K562 (cell line): ENCODE data around the gene SCAP. TPM values are rescaled to one million over a fixed set of nuclear protein-coding genes. Genes with fewer than 3 reads are reported as not detected.
A peak's percentile ranks its signal among the peaks of the same experiment; 100 is the strongest.

Experiments used
- KLF6 ChIP-seq: fragments of 250-450 bp; sonication (Bioruptor Pico); IDR thresholded peaks from 2 replicates; pipeline ENCODE4 v1.4.0; 2020; ENCODE audit warnings: mild to moderate bottlenecking, moderate library complexity, borderline replicate concordance
- MCM7 ChIP-seq, 2 experiments: fragments of 450-650 bp; IDR thresholded peaks; 2 replicates each; pipeline ENCODE4 v1.6.1; 2016 to 2018
- PTTG1 ChIP-seq: fragments of 450-650 bp; IDR thresholded peaks from 2 replicates; pipeline ENCODE4 v1.6.1; 2016; ENCODE audit warnings: low read depth, mild to moderate bottlenecking, missing genetic modification characterization, missing compliant biosample characterization
- SIX5 ChIP-seq, 2 experiments: IDR thresholded peaks; 2 replicates each; pipeline ENCODE4 v1.6.1; 2011; ENCODE audit warnings: low read length in 2 of 2, borderline replicate concordance in 1 of 2, low read depth in 1 of 2, mild to moderate bottlenecking in 1 of 2, moderate library complexity in 1 of 2; ENCODE audit not compliant: insufficient read depth in 1 of 2
- TSC22D4 ChIP-seq: fragments of 450-650 bp; IDR thresholded peaks from 2 replicates; pipeline ENCODE4 v1.6.1; 2016; ENCODE audit warnings: missing genetic modification characterization, missing biosample characterization, control low read depth
- ZNF717 ChIP-seq: fragments of 250-450 bp; sonication (Bioruptor Pico); IDR thresholded peaks from 2 replicates; pipeline ENCODE4 v1.5.0; 2021
- polyA plus RNA-seq, 8 experiments: library from polyadenylated mRNA; depleted of rRNA in 4 of 8; stranded (reverse) in 5 of 8; unstranded in 3 of 8; fragments of >200 nt; fragmentation: Nextera tagmentation in 2 of 8; fragmentation: Illumina TruSeq in 1 of 8; extraction: Ambion mirVana in 2 of 8; extraction: Trizol in 1 of 8; gene quantifications; 2 replicates each; pipeline versions ENCODE4 v1.2.1 to v1.2.3, GENCODE V29; 2011 to 2014; ENCODE audit warnings: inconsistent platforms in 1 of 8, missing spikeins in 1 of 8
- total RNA-seq, 7 experiments: library from RNA; depleted of rRNA in 6 of 7; stranded (reverse); fragments of >200 nt in 6 of 7; fragmentation: Illumina TruSeq in 2 of 7; extraction: Trizol in 2 of 7; gene quantifications; 2 replicates each; pipeline versions ENCODE4 v1.2.1 to v1.2.3, GENCODE V29; 2011 to 2021; ENCODE audit warnings: low replicate concordance in 1 of 7
- TF ChIP-seq, protein P1 (sequence below): sonication (generic); formaldehyde crosslinking; IDR thresholded peaks from 2 replicates; pipeline ENCODE4 v1.8.1; 2022; ENCODE audit warnings: missing genetic modification reagents
- TF ChIP-seq, protein P2 (sequence below): sonication (generic); formaldehyde crosslinking; IDR thresholded peaks from 2 replicates; pipeline ENCODE4 v1.8.0; 2022; ENCODE audit warnings: missing genetic modification reagents, mild to moderate bottlenecking, borderline replicate concordance

Gene SCAP
- total and polyA plus RNA-seq, 9 of the 15 experiments (the other 6 are each of a cell fraction or from before 2014, with no cell fraction given), result 2.6 to 104 (median 37.8) TPM

DNA sequence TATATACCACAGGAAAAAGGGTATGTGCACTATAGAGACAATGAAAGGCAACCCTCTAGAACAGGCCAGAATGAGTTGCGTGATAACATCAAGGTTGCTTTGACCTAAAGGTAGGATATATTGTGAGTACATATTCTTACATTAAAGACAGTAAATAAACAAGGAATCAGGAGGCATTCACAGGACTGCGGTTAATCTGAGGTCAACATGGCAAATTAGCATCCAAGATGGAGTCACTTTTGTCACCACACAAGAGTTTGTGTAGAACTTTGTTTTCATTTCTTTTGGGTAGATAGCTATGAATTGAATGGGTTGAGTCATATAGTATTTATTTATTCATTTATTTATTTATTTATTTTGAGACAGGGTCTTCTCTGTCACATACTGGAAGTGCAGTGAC, 11.5 kb upstream of the SCAP start (continued):
- TF ChIP-seq PTTG1 (tag) (peak; percentile 82), SIX5 (IDR thresholded peaks at IDR 0.05; ENCODE audit: borderline replicate concordance in 1 of 2, insufficient read depth in 1 of 2, low read depth in 1 of 2, low read length in 2 of 2) (no peak), KLF6 (CRISPR knock-in tag) (no peak), TSC22D4 (tag) (no peak), MCM7 (IDR thresholded peaks at IDR 0.05) (no peak), ZNF717 (no peak)
- TF ChIP-seq, protein P1, sequence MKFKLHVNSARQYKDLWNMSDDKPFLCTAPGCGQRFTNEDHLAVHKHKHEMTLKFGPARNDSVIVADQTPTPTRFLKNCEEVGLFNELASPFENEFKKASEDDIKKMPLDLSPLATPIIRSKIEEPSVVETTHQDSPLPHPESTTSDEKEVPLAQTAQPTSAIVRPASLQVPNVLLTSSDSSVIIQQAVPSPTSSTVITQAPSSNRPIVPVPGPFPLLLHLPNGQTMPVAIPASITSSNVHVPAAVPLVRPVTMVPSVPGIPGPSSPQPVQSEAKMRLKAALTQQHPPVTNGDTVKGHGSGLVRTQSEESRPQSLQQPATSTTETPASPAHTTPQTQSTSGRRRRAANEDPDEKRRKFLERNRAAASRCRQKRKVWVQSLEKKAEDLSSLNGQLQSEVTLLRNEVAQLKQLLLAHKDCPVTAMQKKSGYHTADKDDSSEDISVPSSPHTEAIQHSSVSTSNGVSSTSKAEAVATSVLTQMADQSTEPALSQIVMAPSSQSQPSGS, result no peak
- TF ChIP-seq, protein P2, sequence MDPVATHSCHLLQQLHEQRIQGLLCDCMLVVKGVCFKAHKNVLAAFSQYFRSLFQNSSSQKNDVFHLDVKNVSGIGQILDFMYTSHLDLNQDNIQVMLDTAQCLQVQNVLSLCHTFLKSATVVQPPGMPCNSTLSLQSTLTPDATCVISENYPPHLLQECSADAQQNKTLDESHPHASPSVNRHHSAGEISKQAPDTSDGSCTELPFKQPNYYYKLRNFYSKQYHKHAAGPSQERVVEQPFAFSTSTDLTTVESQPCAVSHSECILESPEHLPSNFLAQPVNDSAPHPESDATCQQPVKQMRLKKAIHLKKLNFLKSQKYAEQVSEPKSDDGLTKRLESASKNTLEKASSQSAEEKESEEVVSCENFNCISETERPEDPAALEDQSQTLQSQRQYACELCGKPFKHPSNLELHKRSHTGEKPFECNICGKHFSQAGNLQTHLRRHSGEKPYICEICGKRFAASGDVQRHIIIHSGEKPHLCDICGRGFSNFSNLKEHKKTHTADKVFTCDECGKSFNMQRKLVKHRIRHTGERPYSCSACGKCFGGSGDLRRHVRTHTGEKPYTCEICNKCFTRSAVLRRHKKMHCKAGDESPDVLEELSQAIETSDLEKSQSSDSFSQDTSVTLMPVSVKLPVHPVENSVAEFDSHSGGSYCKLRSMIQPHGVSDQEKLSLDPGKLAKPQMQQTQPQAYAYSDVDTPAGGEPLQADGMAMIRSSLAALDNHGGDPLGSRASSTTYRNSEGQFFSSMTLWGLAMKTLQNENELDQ (CRISPR knock-in tag), result no peak
